HG03175 (cell line): ENCODE data around the gene DLST.

ENCODE experiments used
- ATAC-seq: cut with Tn5 transposase; IDR thresholded peaks from one replicate; pipeline ENCODE4 v1.9.1; 2021; ENCODE audit warnings: mild to moderate bottlenecking, moderate library complexity; ENCODE audit not compliant: unreplicated experiment

DLST gene

DNA sequence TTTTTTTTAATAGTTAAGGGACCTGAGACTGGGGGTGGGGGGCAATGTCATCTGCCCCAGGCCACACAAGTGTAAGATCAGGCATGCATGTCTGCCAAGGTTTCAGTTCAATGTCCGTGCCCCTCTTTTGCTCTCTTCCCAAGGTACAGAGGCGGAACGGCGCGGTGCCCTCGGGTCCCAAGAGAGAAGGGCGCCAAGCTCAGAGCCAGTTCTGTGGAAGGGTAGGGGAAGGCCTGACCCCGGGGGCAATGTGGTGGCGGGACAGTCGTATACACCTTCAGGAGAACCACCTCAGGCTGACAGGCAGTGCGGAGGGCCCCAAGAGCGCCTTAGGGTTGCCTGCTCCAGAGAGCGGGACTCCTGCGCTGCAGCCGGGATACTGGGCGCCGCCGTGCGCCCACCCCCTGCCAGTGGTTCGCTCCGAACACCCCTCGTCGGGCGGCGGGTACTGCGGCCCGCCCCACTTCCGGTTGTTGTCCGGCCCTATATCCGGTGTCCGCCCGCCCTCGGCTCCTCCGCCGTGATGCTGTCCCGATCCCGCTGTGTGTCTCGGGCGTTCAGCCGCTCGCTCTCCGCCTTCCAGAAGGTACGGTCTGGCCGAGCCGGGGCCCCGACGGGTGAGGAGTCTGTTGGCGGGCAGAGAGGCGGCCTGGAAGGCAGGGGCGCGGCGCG, at the start of gene DLST:
TSS of gene DLST (plus strand) at position 486 of the 672 bp plus-strand sequence. CDS start at position 524, 38 bp downstream.
- peak; percentile 91 for ATAC-seq

DNA sequence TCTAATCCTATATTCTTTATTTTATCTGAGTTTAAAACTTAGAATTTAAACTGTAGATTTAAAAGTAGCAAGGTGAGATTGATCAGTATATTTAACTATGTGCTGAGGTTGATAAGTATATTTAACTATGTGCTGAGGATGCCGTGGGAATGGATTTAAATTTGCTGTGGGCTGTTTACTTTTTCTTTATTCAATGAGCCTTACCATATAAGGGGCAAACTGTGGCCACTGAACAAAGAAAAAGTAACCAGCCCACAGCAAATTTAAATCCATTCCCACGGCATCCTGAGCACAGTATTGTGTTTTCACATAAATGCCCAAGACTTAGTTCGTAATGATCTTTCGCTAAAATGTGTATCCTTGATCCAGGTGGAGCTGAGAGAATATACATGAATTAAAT, 48.9 kb upstream of the DLST start:
- no peak for ATAC-seq

GRCh38 chr14:74834692-74835392, 46.9 kb upstream of the DLST start:
- no peak for ATAC-seq

DNA sequence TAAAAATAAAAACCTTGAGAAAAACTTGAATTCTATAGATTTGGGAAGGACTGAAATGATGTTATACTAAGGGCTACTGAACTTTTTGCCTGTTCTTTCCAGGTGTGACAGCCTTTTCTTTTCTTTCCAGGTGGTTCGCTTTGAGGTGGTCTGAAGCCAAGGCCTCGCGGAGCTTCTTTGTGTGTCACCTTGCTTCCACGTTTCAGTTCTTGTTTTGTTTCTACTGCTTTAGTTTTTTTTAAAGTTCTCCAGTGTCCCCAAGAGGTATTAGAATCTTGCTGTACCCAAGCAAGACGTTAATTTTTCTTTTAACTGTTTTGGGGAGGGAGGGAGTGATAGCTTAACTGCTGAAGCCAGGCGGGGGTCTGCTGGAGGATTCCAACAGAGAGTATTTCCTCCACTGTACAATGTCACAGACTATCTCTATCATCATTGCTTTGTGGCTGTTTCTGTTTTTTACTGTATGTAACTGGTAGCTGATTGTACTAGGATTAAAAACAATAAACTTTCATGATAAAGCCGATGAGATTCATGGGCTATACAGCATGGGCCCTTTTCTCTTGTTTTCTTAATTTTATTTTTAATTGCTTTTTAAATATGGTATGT, 46.0 kb upstream of the DLST start:
- no peak for ATAC-seq

- no peak for ATAC-seq
Observed at GRCh38 chr14:74836251-74836960, 45.3 kb upstream of the DLST start.

DNA sequence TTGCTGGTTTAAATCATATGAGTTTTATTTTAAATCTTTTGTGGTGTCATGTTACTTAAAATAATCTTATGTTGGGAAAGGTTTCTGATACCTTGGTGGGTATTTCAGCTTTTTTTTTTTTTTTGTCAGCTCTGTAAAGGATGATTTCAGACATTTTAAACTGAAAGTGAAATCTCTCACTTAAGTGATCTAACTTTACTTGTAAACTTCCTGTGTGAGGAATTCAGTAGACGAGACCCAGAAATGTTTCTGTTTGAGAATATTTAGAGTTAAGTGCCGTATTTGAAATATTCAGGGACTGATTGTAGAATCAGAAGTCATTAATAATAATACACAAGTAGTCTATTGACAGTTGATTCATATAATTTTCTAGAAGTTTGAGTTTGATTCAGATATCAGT, 43.5 kb upstream of the DLST start:
- ATAC-seq = no peak

GRCh38 chr14:74840603-74841030, 41.1 kb upstream of the DLST start:
- ATAC-seq = peak; percentile 45

DNA sequence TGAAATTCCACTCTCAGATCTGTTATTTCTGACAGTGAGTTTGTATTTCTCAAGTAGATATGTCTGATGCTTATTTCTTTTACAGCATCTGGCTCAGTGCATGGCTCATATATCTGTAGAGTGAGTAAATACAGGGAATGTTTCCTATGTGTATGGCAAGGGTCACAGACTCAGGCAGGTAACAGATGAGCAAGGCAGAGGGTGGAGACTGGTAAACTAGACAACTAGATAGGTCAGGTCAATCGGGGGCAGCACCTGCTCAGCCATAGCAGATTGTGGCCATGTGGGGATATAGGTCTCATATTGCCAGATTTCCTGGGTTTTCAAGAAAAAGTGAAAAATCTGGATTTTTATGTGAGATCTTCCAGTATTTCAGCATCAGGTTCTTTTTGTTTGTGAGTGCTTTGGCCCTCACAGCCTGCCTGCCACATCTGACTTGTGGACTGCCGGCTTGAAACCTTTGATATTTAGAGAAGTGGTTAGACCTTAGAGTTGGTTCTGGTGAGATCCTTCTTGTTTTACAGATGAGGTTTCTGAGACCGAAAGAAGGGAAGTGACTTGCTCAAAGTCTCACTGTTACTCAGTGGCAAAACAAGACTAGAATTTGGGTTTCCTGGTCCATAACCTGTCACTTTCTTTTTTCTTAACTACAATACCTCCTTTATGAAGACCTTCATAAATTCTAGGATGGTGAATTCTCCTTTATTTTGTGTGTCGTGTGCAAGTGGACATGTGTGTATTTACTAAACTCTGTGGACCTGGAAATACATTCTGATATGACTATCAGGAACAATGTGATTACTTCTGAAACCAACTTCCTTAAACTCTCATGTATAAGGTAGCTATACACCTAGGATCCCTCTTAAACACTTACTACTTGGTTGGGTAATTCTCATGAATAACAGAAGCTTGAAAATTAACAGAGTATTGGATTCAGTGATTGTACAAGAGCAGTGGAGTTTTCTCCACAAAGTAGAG, 40.2 kb upstream of the DLST start:
- peak; percentile 92 for ATAC-seq

DNA sequence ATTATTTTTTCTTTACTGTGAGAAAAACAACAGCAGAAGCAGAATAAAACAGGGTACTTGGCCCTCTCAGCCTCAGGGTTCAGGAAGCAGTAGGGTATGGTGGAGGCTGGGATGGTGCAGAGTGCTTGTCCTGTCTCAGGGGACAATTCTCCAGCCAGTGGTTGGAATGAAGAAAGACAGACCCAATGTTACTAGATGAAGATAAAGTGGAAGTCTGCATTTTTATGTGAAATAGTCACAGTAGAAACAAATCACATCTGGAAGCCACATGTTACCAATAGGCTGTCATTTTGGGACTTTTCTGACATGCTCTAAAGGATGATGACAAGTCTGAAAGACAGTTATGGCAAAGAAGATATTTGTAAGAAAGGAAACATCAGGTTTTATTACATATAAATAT, 38.1 kb upstream of the DLST start:
- no peak for ATAC-seq

DNA sequence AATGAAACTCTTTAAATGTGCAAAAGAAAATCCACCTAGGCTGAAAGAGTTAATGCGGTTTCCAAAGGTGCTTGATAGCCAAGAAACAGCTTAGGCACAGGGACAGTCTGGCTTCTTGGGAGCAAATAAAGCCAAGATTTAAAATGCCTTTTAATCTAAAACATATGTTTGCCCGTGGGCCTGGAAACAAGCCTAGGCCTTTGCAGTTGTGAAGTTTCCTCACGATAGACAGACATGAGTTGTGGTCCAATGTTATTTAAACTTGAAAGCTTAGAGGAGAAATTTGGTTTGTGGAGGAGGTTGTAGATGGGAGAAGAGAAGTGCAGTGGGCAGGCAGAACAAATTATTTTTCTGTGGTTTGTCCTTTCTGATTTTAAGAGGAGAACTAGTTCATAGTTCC, 35.5 kb upstream of the DLST start:
- ATAC-seq = no peak

- no peak for ATAC-seq
Observed at GRCh38 chr14:74846968-74847665, 34.6 kb upstream of the DLST start.

DNA sequence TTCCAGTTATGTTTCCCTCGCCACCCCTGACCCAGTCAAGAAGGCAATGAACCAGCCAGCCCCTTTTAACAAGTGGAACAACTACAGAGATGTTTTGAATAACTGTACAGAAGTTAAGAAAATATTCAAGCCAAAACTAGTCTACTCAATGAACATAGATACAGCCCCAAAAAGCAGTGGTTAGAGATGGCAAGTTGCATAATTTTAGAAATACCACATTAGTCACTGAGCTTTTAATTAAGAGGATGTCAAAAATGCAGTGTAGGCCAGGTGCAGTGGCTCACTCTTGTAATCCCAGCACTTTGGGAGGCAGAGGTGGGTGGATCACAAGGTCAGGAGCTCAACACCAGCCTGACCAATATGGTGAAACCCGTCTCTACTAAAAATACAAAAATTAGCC, 32.9 kb upstream of the DLST start:
- ATAC-seq = no peak

DNA sequence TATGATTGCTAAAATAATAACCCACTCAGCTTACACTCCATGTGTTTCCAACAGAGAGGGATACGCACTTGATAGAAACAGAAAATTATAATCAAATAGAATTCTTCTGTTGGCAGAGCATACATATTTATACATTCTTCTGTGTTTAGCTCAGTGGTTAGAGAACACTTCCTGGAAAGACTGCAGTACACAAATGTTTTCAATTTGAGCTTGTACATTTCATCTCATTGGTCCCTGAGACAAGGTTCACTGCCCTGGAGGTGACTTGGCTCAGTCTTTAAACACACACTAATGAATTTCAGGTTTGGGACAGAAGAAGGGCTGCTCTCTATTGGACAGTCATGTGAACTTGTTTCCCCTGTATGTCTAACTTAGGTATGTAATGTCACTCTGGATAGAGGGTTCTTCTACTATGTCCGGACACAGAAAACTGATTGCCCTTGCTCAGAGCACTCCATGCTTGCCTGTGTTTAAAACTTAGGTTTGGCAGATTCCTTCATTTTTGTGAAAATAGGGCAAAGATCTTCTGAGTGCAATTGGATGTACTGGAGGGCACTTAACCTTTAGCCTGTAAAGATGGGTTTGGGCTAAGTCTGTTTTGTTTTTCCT, 28.7 kb upstream of the DLST start:
- no peak for ATAC-seq

GRCh38 chr14:74853581-74853980, 28.1 kb upstream of the DLST start:
- no peak for ATAC-seq

- no peak for ATAC-seq
Observed at GRCh38 chr14:74855021-74855420, 26.7 kb upstream of the DLST start.

GRCh38 chr14:74855945-74856344, 25.8 kb upstream of the DLST start:
- ATAC-seq = no peak

DNA sequence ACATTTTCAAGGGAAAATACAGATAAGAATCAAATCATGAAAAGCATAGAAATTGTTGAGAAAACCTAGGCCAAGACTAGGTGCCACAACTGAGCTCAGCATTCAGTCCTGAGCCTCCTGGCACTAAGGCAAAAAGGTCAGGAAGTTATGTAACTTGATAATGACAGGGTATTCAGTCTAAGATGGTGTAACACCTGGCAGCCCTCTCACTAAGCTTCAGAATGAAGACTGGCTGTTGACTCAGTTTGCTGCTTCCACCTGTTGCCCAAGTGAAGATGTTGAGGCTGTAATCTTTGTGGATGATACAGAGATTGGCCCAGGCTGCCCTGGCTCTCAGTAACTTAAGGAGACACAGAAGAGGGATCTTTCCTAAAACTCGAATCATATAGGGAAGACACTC, 25.4 kb upstream of the DLST start:
- no peak for ATAC-seq

GRCh38 chr14:74858022-74858421, 23.7 kb upstream of the DLST start:
- ATAC-seq = no peak

- no peak for ATAC-seq
Observed at GRCh38 chr14:74859757-74860552, 21.8 kb upstream of the DLST start.
